H1 (cell line): ENCODE data around the gene NFYB. TPM values are rescaled to one million over a fixed set of nuclear protein-coding genes. Genes with fewer than 3 reads are reported as not detected.

Experiments used
- CTCF ChIA-PET: fragments of 300-600 bp; sonication (Branson Sonifier 250); formaldehyde crosslinking; loops from one replicate; lab custom pipeline; 2021; ENCODE audit not compliant: partially characterized antibody; lab: Charles Lee
- POLR2A ChIA-PET: fragments of 300-600 bp; sonication (Branson Sonifier 250); formaldehyde crosslinking; loops from one replicate; lab custom pipeline; 2021; ENCODE audit warnings: inconsistent platforms; ENCODE audit not compliant: partially characterized antibody; lab: Charles Lee
- DNase-seq, 2 experiments: peaks; one replicate each; pipeline versions ENCODE4 v3.0.0 to v3.0.0-alpha.2; 2010 to 2022; ENCODE audit warnings: low spot score in 2 of 2, low read depth in 1 of 2, mixed read lengths in 1 of 2
- FAIRE-seq: peaks from 2 replicates; lab custom pipeline; 2011; peaks lifted over from hg19 to GRCh38; lab: Jason Lieb, UNC
- H2AFZ ChIP-seq: 2 replicates; pipeline ENCODE4 v1.8.1; 2012; ENCODE audit warnings: low read length, inconsistent platforms
- H2AK5ac ChIP-seq: 2 replicates; pipeline ENCODE4 v1.6.1; 2013; ENCODE audit warnings: low read depth, low read length
- H2BK120ac ChIP-seq: replicated peaks from 2 replicates; pipeline ENCODE3; 2013; ENCODE audit warnings: low read depth, low read length, inconsistent platforms
- H2BK12ac ChIP-seq: 2 replicates; pipeline ENCODE4 v1.6.1; 2013; ENCODE audit warnings: low read depth, low read length
- H2BK15ac ChIP-seq: 2 replicates; pipeline ENCODE4 v1.6.1; 2013; ENCODE audit warnings: low read length
- H2BK20ac ChIP-seq: 2 replicates; pipeline ENCODE4 v1.6.1; 2013; ENCODE audit warnings: low read length
- H2BK5ac ChIP-seq: 2 replicates; pipeline ENCODE4 v1.6.1; 2013; ENCODE audit warnings: low read depth, low read length
- H3K14ac ChIP-seq: 2 replicates; pipeline ENCODE4 v1.6.1; 2013; ENCODE audit warnings: inconsistent platforms; ENCODE audit not compliant: insufficient read length
- H3K18ac ChIP-seq: 2 replicates; pipeline ENCODE4 v1.6.1; 2013; ENCODE audit warnings: low read length; ENCODE audit errors: extremely low read depth
- H3K23ac ChIP-seq: 2 replicates; pipeline ENCODE4 v1.6.1; 2013; ENCODE audit warnings: inconsistent platforms; ENCODE audit not compliant: insufficient read length
- H3K23me2 ChIP-seq: 2 replicates; pipeline ENCODE4 v1.6.1; 2013; ENCODE audit warnings: low read depth, low read length
- H3K27ac ChIP-seq: 2 replicates; pipeline ENCODE4 v1.6.1; 2011; ENCODE audit warnings: low read depth, low read length, inconsistent platforms
- H3K27me3 ChIP-seq, 4 experiments: replicated peaks in 1 of 4; 1 replicate in 1 of 4; 2 replicates in 3 of 4; pipeline versions ENCODE4 v1.6.1 to v1.8.1; 2011 to 2013; ENCODE audit warnings: low read length in 3 of 4, mild to moderate bottlenecking in 3 of 4, inconsistent platforms in 2 of 4, mixed read lengths in 2 of 4, moderate library complexity in 1 of 4; ENCODE audit not compliant: control insufficient read depth in 3 of 4, insufficient read depth in 3 of 4; ENCODE audit errors: extremely low read depth in 1 of 4
- H3K36me3 ChIP-seq, 4 experiments: 2 replicates each; pipeline versions ENCODE4 v1.6.1 to v1.8.1; 2011 to 2013; ENCODE audit warnings: mild to moderate bottlenecking in 4 of 4, low read length in 3 of 4, moderate library complexity in 2 of 4, control low read depth in 1 of 4, inconsistent platforms in 1 of 4; ENCODE audit not compliant: insufficient read depth in 4 of 4, control insufficient read depth in 2 of 4
- H3K4ac ChIP-seq: replicated peaks from 2 replicates; pipeline ENCODE3; 2013; ENCODE audit warnings: low read length, low read depth, mixed read lengths, inconsistent platforms; ENCODE audit not compliant: insufficient read length
- H3K4me1 ChIP-seq, 4 experiments: replicated peaks in 1 of 4; 1 replicate in 1 of 4; 2 replicates in 3 of 4; pipeline versions ENCODE4 v1.6.1 to v1.8.1; 2011 to 2013; ENCODE audit warnings: low read length in 3 of 4, inconsistent platforms in 2 of 4, mixed read lengths in 1 of 4; ENCODE audit not compliant: insufficient read depth in 4 of 4, control insufficient read depth in 3 of 4
- H3K4me2 ChIP-seq, 2 experiments: 2 replicates each; pipeline versions ENCODE4 v1.6.1 to v1.8.1; 2011 to 2013; ENCODE audit warnings: low read depth in 2 of 2, low read length in 2 of 2, control low read depth in 1 of 2, inconsistent platforms in 1 of 2, mild to moderate bottlenecking in 1 of 2; ENCODE audit not compliant: insufficient read depth in 1 of 2
- H3K4me3 ChIP-seq, 4 experiments: fragments of 200-600, 300-600 bp in 1 of 4; sonication (generic), shearing (Covaris generic), sonication (Bioruptor Twin) in 1 of 4; 2 replicates each; pipeline versions ENCODE4 v1.5.1 to v1.8.1; 2011 to 2016; ENCODE audit warnings: low read length in 4 of 4, low read depth in 3 of 4, control low read depth in 2 of 4, inconsistent platforms in 2 of 4, mild to moderate bottlenecking in 2 of 4, mixed read lengths in 1 of 4, moderate library complexity in 1 of 4; ENCODE audit not compliant: insufficient read depth in 2 of 4; ENCODE audit errors: extremely low read depth in 1 of 4
- H3K56ac ChIP-seq: replicated peaks from 2 replicates; pipeline ENCODE3; 2013; ENCODE audit warnings: low read depth, mild to moderate bottlenecking, mixed read lengths, low read length, inconsistent platforms; ENCODE audit not compliant: insufficient read length
- H3K79me1 ChIP-seq: 2 replicates; pipeline ENCODE4 v1.6.1; 2013; ENCODE audit warnings: low read depth, low read length, control low read depth
- H3K79me2 ChIP-seq, 2 experiments: 2 replicates each; pipeline versions ENCODE4 v1.6.1 to v1.8.1; 2012 to 2013; ENCODE audit warnings: low read length in 2 of 2, mild to moderate bottlenecking in 2 of 2, inconsistent platforms in 1 of 2; ENCODE audit not compliant: insufficient read depth in 2 of 2, control insufficient read depth in 1 of 2
- H3K9ac ChIP-seq, 4 experiments: replicated peaks in 1 of 4; 1 replicate in 1 of 4; 2 replicates in 3 of 4; pipeline versions ENCODE4 v1.6.1 to v1.8.1; 2011 to 2013; ENCODE audit warnings: low read depth in 3 of 4, low read length in 3 of 4, control low read depth in 2 of 4, mild to moderate bottlenecking in 2 of 4, moderate library complexity in 2 of 4, inconsistent platforms in 1 of 4; ENCODE audit errors: extremely low read depth in 1 of 4
- H3K9me3 ChIP-seq, 2 experiments: 2 replicates each; pipeline versions ENCODE4 v1.6.1 to v1.8.1; 2012 to 2013; ENCODE audit warnings: mild to moderate bottlenecking in 2 of 2, moderate library complexity in 2 of 2, control low read depth in 1 of 2, inconsistent platforms in 1 of 2, low read depth in 1 of 2, low read length in 1 of 2, mixed read lengths in 1 of 2; ENCODE audit not compliant: insufficient read depth in 2 of 2
- H4K20me1 ChIP-seq, 2 experiments: replicated peaks in 1 of 2; 2 replicates each; pipeline versions ENCODE3 to v1.8.1; 2011 to 2013; ENCODE audit warnings: inconsistent platforms in 2 of 2, low read length in 2 of 2, mild to moderate bottlenecking in 1 of 2; ENCODE audit not compliant: insufficient read depth in 2 of 2, control insufficient read depth in 1 of 2
- H4K5ac ChIP-seq: 2 replicates; pipeline ENCODE4 v1.6.1; 2013; ENCODE audit warnings: low read length, low read depth, mixed read lengths, inconsistent platforms; ENCODE audit not compliant: insufficient read length
- H4K8ac ChIP-seq: 2 replicates; pipeline ENCODE4 v1.8.0; 2013; ENCODE audit warnings: mild to moderate bottlenecking, moderate library complexity, low read length, inconsistent platforms; ENCODE audit not compliant: insufficient read depth; ENCODE audit errors: extremely low read depth
- H4K91ac ChIP-seq: replicated peaks from 2 replicates; pipeline ENCODE3; 2013; ENCODE audit warnings: low read length, mixed read lengths, inconsistent platforms; ENCODE audit not compliant: insufficient read length
- ATF3 ChIP-seq: IDR thresholded peaks from 2 replicates; pipeline ENCODE4 v1.6.1; 2011; ENCODE audit warnings: low read depth, mild to moderate bottlenecking, low read length; ENCODE audit not compliant: insufficient read depth
- BCL11A ChIP-seq, 2 experiments: IDR thresholded peaks; one replicate each; pipeline ENCODE4 v1.6.1; 2011; ENCODE audit warnings: low read depth in 2 of 2, low read length in 2 of 2, mild to moderate bottlenecking in 2 of 2
- BRCA1 ChIP-seq: IDR thresholded peaks from 2 replicates; pipeline ENCODE4 v1.6.1; 2012; ENCODE audit warnings: low read depth, low read length, improper control_type of control experiment
- CHD2 ChIP-seq: IDR thresholded peaks from 2 replicates; pipeline ENCODE4 v1.6.1; 2012; ENCODE audit warnings: low read length, improper control_type of control experiment
- E2F6 ChIP-seq: IDR thresholded peaks from 2 replicates; pipeline ENCODE4 v1.6.1; 2012; ENCODE audit warnings: inconsistent platforms
- EP300 ChIP-seq, 2 experiments: IDR thresholded peaks; 1 replicate in 1 of 2; 2 replicates in 1 of 2; pipeline ENCODE4 v1.6.1; 2011 to 2012; ENCODE audit warnings: low read depth in 2 of 2, low read length in 2 of 2, mild to moderate bottlenecking in 2 of 2, borderline replicate concordance in 1 of 2, inconsistent platforms in 1 of 2, moderate library complexity in 1 of 2
- GABPA ChIP-seq: IDR thresholded peaks from 2 replicates; pipeline ENCODE4 v1.6.1; 2011; ENCODE audit warnings: mild to moderate bottlenecking, low read length, moderate library complexity, borderline replicate concordance; ENCODE audit not compliant: insufficient read depth
- GTF2F1 ChIP-seq: IDR thresholded peaks from 2 replicates; pipeline ENCODE4 v1.6.1; 2012; ENCODE audit warnings: low read depth, low read length, improper control_type of control experiment, borderline replicate concordance
- KDM1A ChIP-seq: fragments of 200-600, 300-600 bp; sonication (generic); IDR thresholded peaks from 2 replicates; pipeline ENCODE4 v1.7.1; 2016; ENCODE audit warnings: mild to moderate bottlenecking, low read length, borderline replicate concordance
- MAX ChIP-seq: IDR thresholded peaks from 2 replicates; pipeline ENCODE4 v1.6.1; 2012; ENCODE audit warnings: inconsistent platforms
- POLR2A ChIP-seq, 2 experiments: IDR thresholded peaks; 1 replicate in 1 of 2; 2 replicates in 1 of 2; pipeline ENCODE4 v1.6.1; 2011; ENCODE audit warnings: low read depth in 2 of 2, low read length in 2 of 2, mild to moderate bottlenecking in 2 of 2; ENCODE audit errors: control extremely low read depth in 1 of 2
- RFX5 ChIP-seq: IDR thresholded peaks from 2 replicates; pipeline ENCODE4 v1.6.1; 2011; ENCODE audit warnings: low read depth, low read length, improper control_type of control experiment, borderline replicate concordance
- SIRT6 ChIP-seq: IDR thresholded peaks from one replicate; pipeline ENCODE4 v1.7.1; 2012; ENCODE audit warnings: low read length, inconsistent platforms
- SUZ12 ChIP-seq: fragments of 200-600 bp; sonication (generic); IDR thresholded peaks from 2 replicates; pipeline ENCODE4 v1.6.1; 2012; ENCODE audit warnings: mild to moderate bottlenecking, inconsistent platforms, low read length, moderate library complexity, mixed read lengths
- polyA plus RNA-seq, 7 experiments: library from polyadenylated mRNA; depleted of rRNA in 3 of 7; stranded (reverse) in 5 of 7; unstranded in 2 of 7; fragments of >200 nt in 5 of 7; fragments of 200-250 nt in 2 of 7; gene quantifications; 1 replicate in 5 of 7; 2 replicates in 1 of 7; 4 replicates in 1 of 7; pipeline versions ENCODE4 v1.2.1 to v1.2.3, GENCODE V29; 2011 to 2013; ENCODE audit warnings: missing spikeins in 2 of 7, mixed read lengths in 2 of 7
- total RNA-seq: library from RNA; stranded (reverse); fragmentation: NEBNext Ultra II Directional; extraction: Animal tissue kit (Norgen Biotek cat#: 25700); gene quantifications from 2 replicates; pipeline ENCODE4 v1.2.1, GENCODE V29; 2021

The NFYB gene
- total and polyA plus RNA-seq, 2 of the 8 experiments (the other 6 are each of a cell fraction or from before 2014, with no cell fraction given) = 29.1 to 43.5 TPM

GRCh38 chr12:104143002-104143401, 5.0 kb upstream of the NFYB start:
- POLR2A ChIA-PET = no interaction called here
- TF ChIP-seq BRCA1 (no peak), SIRT6 (no peak), EP300 (IDR thresholded peaks at IDR 0.05; ENCODE audit: borderline replicate concordance in 1 of 2, low read depth in 2 of 2, low read length in 2 of 2) (no peak), ATF3 (no peak), GTF2F1 (no peak), POLR2A (IDR thresholded peaks at IDR 0.05; ENCODE audit: control extremely low read depth in 1 of 2, low read depth in 2 of 2, low read length in 2 of 2) (no peak), E2F6 (no peak), BCL11A (IDR thresholded peaks at IDR 0.05; ENCODE audit: low read depth in 2 of 2, low read length in 2 of 2) (no peak), CHD2 (no peak), GABPA (no peak), KDM1A (no peak), RFX5 (no peak), SUZ12 (no peak), MAX (no peak)

More at GRCh38 chr12:104143002-104143401, 5.0 kb upstream of the NFYB start:
- H3K4me3 ChIP-seq = no peak overlapping the region
- no peak overlapping the region for H3K23ac ChIP-seq
- H3K4me2 ChIP-seq = no peak overlapping the region
- H3K79me2 ChIP-seq = no peaks in the 10 kb centered on the region
- no peaks in the 10 kb centered on the region; the same call in 1 of the 2 replicates for H3K23me2 ChIP-seq
- no peak overlapping the region for H3K4ac ChIP-seq
- H4K8ac ChIP-seq = no peak overlapping the region
- peaks cover 0 to 7% (median 3%) of the 10 kb centered on the region in 4 experiments; a peak in 4 of 7 replicates for H3K4me1 ChIP-seq
- CTCF ChIA-PET = no interaction called here
- H2BK5ac ChIP-seq = no peak overlapping the region
- H3K9me3 ChIP-seq = no peaks in the 10 kb centered on the region
- H3K18ac ChIP-seq = no peak overlapping the region
- no peak overlapping the region for H3K9ac ChIP-seq
- H4K91ac ChIP-seq = no peak overlapping the region
- H2AFZ ChIP-seq = no peak overlapping the region
- no peak overlapping the region for H2BK12ac ChIP-seq
- H3K56ac ChIP-seq = no peak overlapping the region
- FAIRE-seq = no peak
- no peak overlapping the region for H4K5ac ChIP-seq
- H3K27me3 ChIP-seq = 0 out of 7 replicates have a peak, but pooled peaks cover 0 to 3% (median 0%) of the 10 kb centered on the region in 4 experiments
- no peak overlapping the region for H2AK5ac ChIP-seq
- no peak overlapping the region for H3K14ac ChIP-seq
- no peaks in the 10 kb centered on the region for H3K36me3 ChIP-seq
- H3K79me1 ChIP-seq = no peaks in the 10 kb centered on the region
- H3K27ac ChIP-seq = no peak overlapping the region
- H2BK15ac ChIP-seq = no peak overlapping the region
- H2BK20ac ChIP-seq = no peak overlapping the region
- no peak overlapping the region for H2BK120ac ChIP-seq
- DNase-seq = no peak
- H4K20me1 ChIP-seq = no peaks in the 10 kb centered on the region
